ENCODE data around the gene ZNF804A. TPM values are rescaled to one million over a fixed set of nuclear protein-coding genes. Genes with fewer than 3 reads are reported as not detected.

ZNF804A gene
- total and polyA plus RNA-seq, 2 of the 4 experiments (the other 2 are of a cell fraction), result 2.2 to 2.7 TPM

DNA sequence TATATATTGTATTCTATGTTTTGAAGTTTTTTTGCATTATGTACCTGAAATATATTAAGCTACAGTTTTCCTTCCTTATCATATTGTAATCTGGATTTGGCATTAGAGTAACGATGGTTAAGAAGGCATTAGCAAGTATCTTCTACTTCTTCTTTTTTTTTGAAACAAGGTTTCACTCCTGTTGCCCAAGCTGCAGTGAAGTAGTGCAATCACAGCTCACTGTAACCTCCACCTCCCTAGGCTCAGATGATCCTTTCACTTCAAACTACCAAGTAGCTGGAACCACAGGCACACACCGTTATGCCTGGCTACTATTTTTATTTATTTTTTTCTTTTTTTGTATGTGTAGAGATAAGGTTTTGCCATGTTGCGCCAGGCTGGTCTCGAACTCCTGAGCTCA lies 201.1 kb downstream of the ZNF804A start:
- Histone ChIP-seq H3K23ac (ENCODE audit: low read depth, low read length) (no peak overlapping the region), H2AK9ac (replicated peaks; ENCODE audit: low read depth, low read length, poor library complexity) (no peak overlapping the region), H3K9me1 (ENCODE audit: insufficient read depth, low read length) (no peaks in the 10 kb centered on the region), H3K9ac (ENCODE audit: low read depth, low read length) (no peak overlapping the region), H2AFZ (replicated peaks; ENCODE audit: low read length, poor library complexity) (no peak overlapping the region), H2BK5ac (ENCODE audit: low read depth, low read length, poor library complexity, severe bottlenecking) (no peak overlapping the region), H3K27ac (ENCODE audit: insufficient read depth, low read length) (no peak overlapping the region), H4K20me1 (ENCODE audit: insufficient read depth, low read length) (no peaks in the 10 kb centered on the region), H3K27me3 (ENCODE audit: control insufficient read depth, insufficient read depth, low read length) (no peaks in the 10 kb centered on the region), H3K79me1 (ENCODE audit: low read depth in 1 of 2, low read length in 2 of 2) (no peaks in the 10 kb centered on the region; a peak in 1 of 4 replicates), H3K18ac (ENCODE audit: low read depth, low read length) (no peak overlapping the region), H3K36me3 (ENCODE audit: control insufficient read depth, insufficient read depth, low read length) (no peaks in the 10 kb centered on the region), H3K4me3 (ENCODE audit: insufficient read depth, low read depth, low read length) (no peak overlapping the region), H3K4me2 (ENCODE audit: low read depth, low read length) (no peak overlapping the region), H4K8ac (ENCODE audit: low read depth in 2 of 2, low read length in 2 of 2) (no peak overlapping the region), H3K9me3 (ENCODE audit: control insufficient read depth, insufficient read depth, low read length) (no peaks in the 10 kb centered on the region), H3K4me1 (ENCODE audit: control insufficient read depth, insufficient read depth, low read length) (no peaks in the 10 kb centered on the region), H2BK20ac (ENCODE audit: low read depth, low read length) (no peak overlapping the region), H3K14ac (replicated peaks; ENCODE audit: low read depth, low read length) (no peak overlapping the region), H3K4ac (ENCODE audit: low read depth, low read length) (no peak overlapping the region), H2BK120ac (ENCODE audit: low read depth, low read length) (no peak overlapping the region), H3K56ac (ENCODE audit: extremely low read depth, insufficient read depth, low read length) (no peak overlapping the region), H2AK5ac (ENCODE audit: low read depth, low read length) (no peak overlapping the region), H4K91ac (ENCODE audit: insufficient read depth, low read depth, low read length) (no peak overlapping the region), H2BK15ac (ENCODE audit: low read depth, low read length) (no peak overlapping the region), H4K5ac (ENCODE audit: low read depth, low read length) (no peak overlapping the region)
- CTCF ChIA-PET, result interaction anchor here (0.6 kb wide), 1 partner anchor 1202 kb away, joined by 3 read pairs; no protein-coding TSS in a partner anchor
- no TSS peak for BruUV-seq (replicated peaks)
- ATAC-seq (ENCODE audit: low read depth), result no peak
- POLR2A ChIA-PET (ENCODE audit: unreplicated experiment), result no interaction called here
- intact Hi-C loops (cut with micrococcal nuclease), result no loop called here
- no peak for DNase-seq
- WGBS, 2 experiments (ENCODE audit: extremely low coverage in 2 of 2, insufficient read length in 1 of 2), result no CpG with 5 or more reads among the region's 4 CpGs
- no peak for TF ChIP-seq MXI1 (IDR thresholded peaks at IDR 0.05; ENCODE audit: borderline replicate concordance, low read depth, low read length)
- TF ChIP-seq, protein P1, sequence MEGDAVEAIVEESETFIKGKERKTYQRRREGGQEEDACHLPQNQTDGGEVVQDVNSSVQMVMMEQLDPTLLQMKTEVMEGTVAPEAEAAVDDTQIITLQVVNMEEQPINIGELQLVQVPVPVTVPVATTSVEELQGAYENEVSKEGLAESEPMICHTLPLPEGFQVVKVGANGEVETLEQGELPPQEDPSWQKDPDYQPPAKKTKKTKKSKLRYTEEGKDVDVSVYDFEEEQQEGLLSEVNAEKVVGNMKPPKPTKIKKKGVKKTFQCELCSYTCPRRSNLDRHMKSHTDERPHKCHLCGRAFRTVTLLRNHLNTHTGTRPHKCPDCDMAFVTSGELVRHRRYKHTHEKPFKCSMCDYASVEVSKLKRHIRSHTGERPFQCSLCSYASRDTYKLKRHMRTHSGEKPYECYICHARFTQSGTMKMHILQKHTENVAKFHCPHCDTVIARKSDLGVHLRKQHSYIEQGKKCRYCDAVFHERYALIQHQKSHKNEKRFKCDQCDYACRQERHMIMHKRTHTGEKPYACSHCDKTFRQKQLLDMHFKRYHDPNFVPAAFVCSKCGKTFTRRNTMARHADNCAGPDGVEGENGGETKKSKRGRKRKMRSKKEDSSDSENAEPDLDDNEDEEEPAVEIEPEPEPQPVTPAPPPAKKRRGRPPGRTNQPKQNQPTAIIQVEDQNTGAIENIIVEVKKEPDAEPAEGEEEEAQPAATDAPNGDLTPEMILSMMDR (conservative IDR thresholded peaks at IDR 0.05; ENCODE audit: low read depth, low read length), result no peak
- TF ChIP-seq MAFK (IDR thresholded peaks at IDR 0.05; ENCODE audit: low read depth, low read length), result no peak
- TF ChIP-seq, protein P2, sequence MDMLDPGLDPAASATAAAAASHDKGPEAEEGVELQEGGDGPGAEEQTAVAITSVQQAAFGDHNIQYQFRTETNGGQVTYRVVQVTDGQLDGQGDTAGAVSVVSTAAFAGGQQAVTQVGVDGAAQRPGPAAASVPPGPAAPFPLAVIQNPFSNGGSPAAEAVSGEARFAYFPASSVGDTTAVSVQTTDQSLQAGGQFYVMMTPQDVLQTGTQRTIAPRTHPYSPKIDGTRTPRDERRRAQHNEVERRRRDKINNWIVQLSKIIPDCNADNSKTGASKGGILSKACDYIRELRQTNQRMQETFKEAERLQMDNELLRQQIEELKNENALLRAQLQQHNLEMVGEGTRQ (IDR thresholded peaks at IDR 0.05; ENCODE audit: low read depth, low read length), result no peak
- no peak for TF ChIP-seq NFE2L2 (IDR thresholded peaks at IDR 0.05; ENCODE audit: low read depth, low read length)
- TF ChIP-seq MAZ (IDR thresholded peaks at IDR 0.05; ENCODE audit: borderline replicate concordance, low read depth, low read length), result no peak
- no peak for TF ChIP-seq RAD21 (IDR thresholded peaks at IDR 0.05; ENCODE audit: low read length)
- TF ChIP-seq CEBPB (IDR thresholded peaks at IDR 0.05; ENCODE audit: low read depth, low read length), result no peak
- TF ChIP-seq SMC3 (IDR thresholded peaks at IDR 0.05; ENCODE audit: low read depth, low read length), result no peak
- no peak for TF ChIP-seq CHD1 (IDR thresholded peaks at IDR 0.05; ENCODE audit: low read depth, low read length)
- TF ChIP-seq RCOR1 (IDR thresholded peaks at IDR 0.05; ENCODE audit: insufficient replicate concordance, low read length), result no peak
- no peak for TF ChIP-seq BHLHE40 (IDR thresholded peaks at IDR 0.05; ENCODE audit: low read depth, low read length)
- TF ChIP-seq, protein P3, sequence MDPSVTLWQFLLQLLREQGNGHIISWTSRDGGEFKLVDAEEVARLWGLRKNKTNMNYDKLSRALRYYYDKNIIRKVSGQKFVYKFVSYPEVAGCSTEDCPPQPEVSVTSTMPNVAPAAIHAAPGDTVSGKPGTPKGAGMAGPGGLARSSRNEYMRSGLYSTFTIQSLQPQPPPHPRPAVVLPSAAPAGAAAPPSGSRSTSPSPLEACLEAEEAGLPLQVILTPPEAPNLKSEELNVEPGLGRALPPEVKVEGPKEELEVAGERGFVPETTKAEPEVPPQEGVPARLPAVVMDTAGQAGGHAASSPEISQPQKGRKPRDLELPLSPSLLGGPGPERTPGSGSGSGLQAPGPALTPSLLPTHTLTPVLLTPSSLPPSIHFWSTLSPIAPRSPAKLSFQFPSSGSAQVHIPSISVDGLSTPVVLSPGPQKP (IDR thresholded peaks at IDR 0.05; ENCODE audit: borderline replicate concordance, low read depth, low read length), result no peak
- TF ChIP-seq FOS (IDR thresholded peaks at IDR 0.05; ENCODE audit: low read depth, low read length), result no peak
- TF ChIP-seq POLR2A (IDR thresholded peaks at IDR 0.05; ENCODE audit: low read depth, low read length), result no peak
- dilution Hi-C loops (cut with HindIII; ENCODE audit: low sequenced_read_pairs, unreplicated experiment), result no loop called here
- in situ Hi-C loops (cut with MboI; ENCODE audit: low sequenced_read_pairs), result no loop called here
